Neural progenitor cell (in vitro differentiated cells): ENCODE results near the gene STIL. TPM values are rescaled to one million over a fixed set of nuclear protein-coding genes. Genes with fewer than 3 reads are reported as not detected.

ENCODE experiments used
- DNase-seq: peaks from one replicate; pipeline ENCODE4 v3.0.0-alpha.2; 2016; ENCODE audit warnings: low spot score
- H2AFZ ChIP-seq: fragments of 200-600 bp; sonication (generic); replicated peaks from 2 replicates; pipeline ENCODE4 v1.6.1; 2016; ENCODE audit warnings: antibody characterized with exemption
- H3F3A ChIP-seq: fragments of 200-600 bp; sonication (generic); 2 replicates; pipeline ENCODE4 v1.6.1; 2016; ENCODE audit warnings: antibody characterized with exemption, low read depth
- H3K27ac ChIP-seq: fragments of 200-600 bp; sonication (generic); 2 replicates; pipeline ENCODE4 v1.5.1; 2016; ENCODE audit warnings: mild to moderate bottlenecking
- H3K27me3 ChIP-seq: fragments of 200-600 bp; sonication (generic); 2 replicates; pipeline ENCODE4 v1.6.1; 2016; ENCODE audit warnings: mild to moderate bottlenecking, moderate library complexity
- H3K36me3 ChIP-seq: fragments of 200-600 bp; sonication (generic); 2 replicates; pipeline ENCODE4 v1.5.1; 2016
- H3K4me1 ChIP-seq: fragments of 200-600 bp; sonication (generic); 2 replicates; pipeline ENCODE4 v1.6.1; 2016; ENCODE audit warnings: mixed run types
- H3K4me2 ChIP-seq: fragments of 200-600 bp; sonication (generic); 2 replicates; pipeline ENCODE4 v1.6.1; 2016
- H3K4me3 ChIP-seq: fragments of 200-600 bp; sonication (generic); 2 replicates; pipeline ENCODE4 v1.5.1; 2016
- H3K79me2 ChIP-seq: fragments of 200-600 bp; sonication (generic); 2 replicates; pipeline ENCODE4 v1.6.1; 2016; ENCODE audit warnings: low read depth
- H3K9ac ChIP-seq: fragments of 200-600 bp; sonication (generic); 2 replicates; pipeline ENCODE4 v1.6.1; 2016
- H3K9me3 ChIP-seq: fragments of 200-600 bp; sonication (generic); 2 replicates; pipeline ENCODE4 v1.5.1; 2016; ENCODE audit warnings: low read depth
- H4K20me1 ChIP-seq: fragments of 200-600 bp; sonication (generic); 2 replicates; pipeline ENCODE4 v1.6.1; 2016; ENCODE audit warnings: low read depth
- H3K27ac Mint-ChIP-seq: 3 replicates; pipeline ENCODE4 v1.8.0; 2021; ENCODE audit warnings: mixed read lengths
- H3K27me3 Mint-ChIP-seq: 2 replicates; pipeline ENCODE4 v1.8.0; 2022; ENCODE audit warnings: low read depth, mild to moderate bottlenecking, inconsistent platforms, moderate library complexity, mixed read lengths; ENCODE audit not compliant: insufficient read depth
- H3K36me3 Mint-ChIP-seq: 3 replicates; pipeline ENCODE4 v1.8.0; 2021; ENCODE audit warnings: mixed read lengths
- H3K4me1 Mint-ChIP-seq: 3 replicates; pipeline ENCODE4 v1.8.0; 2021; ENCODE audit warnings: mixed read lengths
- H3K4me3 Mint-ChIP-seq: 3 replicates; pipeline ENCODE4 v1.8.0; 2021; ENCODE audit warnings: mild to moderate bottlenecking, moderate library complexity, mixed read lengths
- H3K9me3 Mint-ChIP-seq: 3 replicates; pipeline ENCODE4 v1.8.0; 2020; ENCODE audit warnings: mixed read lengths
- CTCF ChIP-seq: fragments of 200-600 bp; sonication (generic); IDR thresholded peaks from 2 replicates; pipeline ENCODE4 v1.5.1; 2017; ENCODE audit warnings: antibody characterized with exemption, mild to moderate bottlenecking
- EZH2 ChIP-seq: fragments of 200-600 bp; sonication (generic); IDR thresholded peaks from 2 replicates; pipeline ENCODE4 v1.6.1; 2017; ENCODE audit warnings: antibody characterized with exemption, mild to moderate bottlenecking, moderate library complexity
- EZH2phosphoT487 ChIP-seq: fragments of 200-600 bp; sonication (generic); IDR thresholded peaks from 2 replicates; pipeline ENCODE4 v1.6.1; 2017; ENCODE audit warnings: antibody characterized with exemption
- total RNA-seq: library from RNA; depleted of rRNA; stranded (reverse); fragments of >200 nt; gene quantifications from 2 replicates; pipeline ENCODE4 v1.2.3, GENCODE V29; 2015; ENCODE audit warnings: low replicate concordance

STIL gene
- total RNA-seq, 1 donor from 2014 or later: 59.0 TPM

- Histone ChIP-seq H4K20me1 (no peaks in the 10 kb centered on the region), H3K27me3 (peaks cover 56% of the 10 kb centered on the region), H3K9ac (no peak overlapping the region), H3K4me3 (no peak overlapping the region), H3K36me3 (no peaks in the 10 kb centered on the region), H3F3A (no peaks in the 10 kb centered on the region), H2AFZ (no peak overlapping the region), H3K4me2 (no peak overlapping the region), H3K9me3 (no peaks in the 10 kb centered on the region), H3K79me2 (no peaks in the 10 kb centered on the region), H3K27ac (no peak overlapping the region), H3K4me1 (no peaks in the 10 kb centered on the region)
- no peak overlapping the region for H3K27ac Mint-ChIP-seq
- no peaks in the 10 kb centered on the region for H3K9me3 Mint-ChIP-seq
- peaks cover 3% of the 10 kb centered on the region for H3K36me3 Mint-ChIP-seq
- H3K27me3 Mint-ChIP-seq: peaks cover 6% of the 10 kb centered on the region
- DNase-seq: no peak
- TF ChIP-seq EZH2 (no peak), EZH2phosphoT487 (no peak), CTCF (no peak)
- H3K4me3 Mint-ChIP-seq: no peak overlapping the region
- H3K4me1 Mint-ChIP-seq: peaks cover 2% of the 10 kb centered on the region
Measured at GRCh38 chr1:47244339-47244862, 69.5 kb downstream of the STIL start.

- no peak for TF ChIP-seq CTCF
- no peak for TF ChIP-seq EZH2
- TF ChIP-seq EZH2phosphoT487: no peak
- no peaks in the 10 kb centered on the region for H3K9me3 ChIP-seq
- DNase-seq: no peak
Measured at GRCh38 chr1:47243910-47244309, 70.0 kb downstream of the STIL start.

GRCh38 chr1:47241114-47242113 is 72.5 kb downstream of the STIL start:
- peaks cover 2% of the 10 kb centered on the region for H3K4me1 Mint-ChIP-seq
- no peak overlapping the region for H2AFZ ChIP-seq

More at GRCh38 chr1:47243910-47244309, 70.0 kb downstream of the STIL start:
- H3K9me3 Mint-ChIP-seq: no peaks in the 10 kb centered on the region
- Histone ChIP-seq H3K9ac (no peak overlapping the region), H2AFZ (no peak overlapping the region), H3K4me1 (no peaks in the 10 kb centered on the region), H3F3A (no peaks in the 10 kb centered on the region), H4K20me1 (no peaks in the 10 kb centered on the region), H3K4me2 (no peak overlapping the region), H3K36me3 (no peaks in the 10 kb centered on the region), H3K27ac (no peak overlapping the region), H3K27me3 (peaks cover 61% of the 10 kb centered on the region), H3K4me3 (no peak overlapping the region), H3K79me2 (no peaks in the 10 kb centered on the region)
- peaks cover under 1% of the 10 kb centered on the region for H3K36me3 Mint-ChIP-seq
- no peak overlapping the region for H3K27ac Mint-ChIP-seq
- H3K4me1 Mint-ChIP-seq: peaks cover 2% of the 10 kb centered on the region
- H3K27me3 Mint-ChIP-seq: peaks cover 8% of the 10 kb centered on the region
- H3K4me3 Mint-ChIP-seq: no peak overlapping the region

More at GRCh38 chr1:47241114-47242113, 72.5 kb downstream of the STIL start:
- H3K4me1 ChIP-seq: no peaks in the 10 kb centered on the region
- H3K9ac ChIP-seq: no peak overlapping the region
- H4K20me1 ChIP-seq: no peaks in the 10 kb centered on the region
- H3K4me3 ChIP-seq: no peak overlapping the region
- TF ChIP-seq EZH2phosphoT487: no peak
- TF ChIP-seq CTCF: no peak
- no peak for TF ChIP-seq EZH2
- Mint-ChIP-seq H3K27me3 (peaks cover 9% of the 10 kb centered on the region), H3K27ac (no peak overlapping the region), H3K36me3 (no peaks in the 10 kb centered on the region), H3K4me3 (no peak overlapping the region), H3K9me3 (no peaks in the 10 kb centered on the region)
- H3K9me3 ChIP-seq: no peaks in the 10 kb centered on the region
- H3K79me2 ChIP-seq: no peaks in the 10 kb centered on the region
- H3K36me3 ChIP-seq: no peaks in the 10 kb centered on the region
- DNase-seq: no peak
- no peak overlapping the region for H3K4me2 ChIP-seq
- H3K27me3 ChIP-seq: peaks cover 86% of the 10 kb centered on the region
- no peaks in the 10 kb centered on the region for H3F3A ChIP-seq
- H3K27ac ChIP-seq: no peak overlapping the region
